AG04450 (cell line): ENCODE results near the gene LMO1. TPM values are rescaled to one million over a fixed set of nuclear protein-coding genes. Genes with fewer than 3 reads are reported as not detected.

Experiments
- CTCF ChIA-PET: fragments of 300-600, 350-600 bp; formaldehyde crosslinking; extraction: SDS; loops from one replicate; lab custom pipeline; 2022; ENCODE audit warnings: antibody characterized with exemption, inconsistent platforms; lab: Charles Lee
- POLR2A ChIA-PET: fragments of 350-600 bp; formaldehyde crosslinking; extraction: SDS; loops from one replicate; lab custom pipeline; 2021; ENCODE audit warnings: antibody characterized with exemption, inconsistent platforms; lab: Yijun Ruan, JAX
- DNase-seq: peaks from one replicate; pipeline ENCODE4 v3.0.0-alpha.2; 2011; ENCODE audit warnings: low read depth, low spot score
- H3K27ac ChIP-seq: one replicate; pipeline ENCODE4 v1.5.1; 2012; ENCODE audit warnings: low read depth, low read length, control low read depth
- H3K27me3 ChIP-seq: one replicate; pipeline ENCODE4 v1.6.0; 2012; ENCODE audit warnings: low read length; ENCODE audit not compliant: control insufficient read depth, insufficient read depth
- H3K4me3 ChIP-seq: 2 replicates; pipeline ENCODE4 v1.5.1; 2011; ENCODE audit warnings: mild to moderate bottlenecking, low read depth, low read length, control low read depth
- H3K9me3 ChIP-seq: 2 replicates; pipeline ENCODE4 v1.5.1; 2012; ENCODE audit warnings: low read length; ENCODE audit not compliant: control insufficient read depth, insufficient read depth
- polyA plus RNA-seq: library from polyadenylated mRNA; depleted of rRNA; stranded (reverse); fragments of >200 nt; gene quantifications from 2 replicates; pipeline ENCODE4 v1.2.3, GENCODE V29; 2011
- TF ChIP-seq, protein P1 (sequence below): IDR thresholded peaks from 2 replicates; pipeline ENCODE4 v1.5.1; 2011; ENCODE audit warnings: low read depth, low read length, control low read depth, inconsistent platforms

Gene LMO1
- polyA plus RNA-seq, 1 experiment: not detected

DNA sequence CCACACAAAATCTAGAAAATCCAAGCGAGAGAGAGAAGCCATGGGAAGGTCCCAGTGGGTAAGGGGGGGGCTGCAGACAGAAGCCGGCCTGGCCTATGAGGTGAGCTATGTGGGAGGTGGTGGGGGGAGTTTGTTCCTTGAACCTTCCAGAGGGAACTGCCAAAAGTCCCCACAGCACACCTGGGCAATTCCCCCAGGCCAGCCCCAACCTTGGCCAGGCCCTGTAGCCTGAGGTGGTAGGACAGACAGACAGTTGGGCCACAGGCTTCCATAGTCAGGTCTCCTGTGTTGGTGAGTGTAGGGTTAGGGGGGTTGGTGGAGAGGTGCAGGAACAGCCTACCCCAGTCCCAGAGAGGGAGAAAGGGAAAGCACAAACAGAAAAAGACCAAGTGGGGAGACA, 39.0 kb downstream of the LMO1 start:
- ChIA-PET CTCF (interaction anchor here (0.6 to 6.9 kb wide), 6 partner anchors 9 to 342 kb away, joined by 3 to 69 read pairs (median 4); partner anchors contain the start of gene LMO1), POLR2A (no interaction called here)
- peaks cover 14% of the 10 kb centered on the region for H3K27me3 ChIP-seq

DNA sequence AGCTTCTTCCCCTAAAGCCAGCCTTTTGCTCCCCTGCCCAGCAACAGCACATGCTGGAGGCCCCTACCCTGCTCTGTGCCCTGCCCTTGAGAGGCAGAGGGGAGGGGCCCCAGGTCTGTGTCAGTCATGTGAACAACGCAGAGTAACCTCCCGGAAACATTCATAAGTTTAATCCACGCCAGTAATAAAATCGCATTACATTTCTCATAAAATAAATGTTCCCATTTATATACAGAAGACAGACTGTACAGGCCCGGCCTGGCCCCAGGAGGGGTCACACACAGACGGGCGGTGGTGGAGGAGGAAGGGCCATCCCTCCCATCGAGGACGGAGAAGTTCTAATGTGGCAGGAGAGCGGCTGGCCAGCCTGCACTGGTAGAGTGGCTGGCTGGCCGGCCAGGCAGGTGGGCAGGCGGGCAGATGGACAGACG, 39.5 kb downstream of the LMO1 start:
- H3K9me3 ChIP-seq: no peaks in the 10 kb centered on the region
- POLR2A ChIA-PET: no interaction called here
- H3K4me3 ChIP-seq: no peak overlapping the region
- H3K27me3 ChIP-seq: peaks cover 10% of the 10 kb centered on the region
- TF ChIP-seq, protein P1, sequence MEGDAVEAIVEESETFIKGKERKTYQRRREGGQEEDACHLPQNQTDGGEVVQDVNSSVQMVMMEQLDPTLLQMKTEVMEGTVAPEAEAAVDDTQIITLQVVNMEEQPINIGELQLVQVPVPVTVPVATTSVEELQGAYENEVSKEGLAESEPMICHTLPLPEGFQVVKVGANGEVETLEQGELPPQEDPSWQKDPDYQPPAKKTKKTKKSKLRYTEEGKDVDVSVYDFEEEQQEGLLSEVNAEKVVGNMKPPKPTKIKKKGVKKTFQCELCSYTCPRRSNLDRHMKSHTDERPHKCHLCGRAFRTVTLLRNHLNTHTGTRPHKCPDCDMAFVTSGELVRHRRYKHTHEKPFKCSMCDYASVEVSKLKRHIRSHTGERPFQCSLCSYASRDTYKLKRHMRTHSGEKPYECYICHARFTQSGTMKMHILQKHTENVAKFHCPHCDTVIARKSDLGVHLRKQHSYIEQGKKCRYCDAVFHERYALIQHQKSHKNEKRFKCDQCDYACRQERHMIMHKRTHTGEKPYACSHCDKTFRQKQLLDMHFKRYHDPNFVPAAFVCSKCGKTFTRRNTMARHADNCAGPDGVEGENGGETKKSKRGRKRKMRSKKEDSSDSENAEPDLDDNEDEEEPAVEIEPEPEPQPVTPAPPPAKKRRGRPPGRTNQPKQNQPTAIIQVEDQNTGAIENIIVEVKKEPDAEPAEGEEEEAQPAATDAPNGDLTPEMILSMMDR: no peak
- H3K27ac ChIP-seq: no peak overlapping the region
- CTCF ChIA-PET: interaction anchor here (0.6 to 6.9 kb wide), 7 partner anchors 10 to 343 kb away, joined by 3 to 69 read pairs (median 3); partner anchors contain the start of gene LMO1
- DNase-seq: no peak

More for the DNA sequence above, 39.0 kb downstream of the LMO1 start:
- Histone ChIP-seq H3K9me3 (no peaks in the 10 kb centered on the region), H3K4me3 (no peak overlapping the region), H3K27ac (no peak overlapping the region)
- TF ChIP-seq, protein P1: no peak
- no peak for DNase-seq

DNA sequence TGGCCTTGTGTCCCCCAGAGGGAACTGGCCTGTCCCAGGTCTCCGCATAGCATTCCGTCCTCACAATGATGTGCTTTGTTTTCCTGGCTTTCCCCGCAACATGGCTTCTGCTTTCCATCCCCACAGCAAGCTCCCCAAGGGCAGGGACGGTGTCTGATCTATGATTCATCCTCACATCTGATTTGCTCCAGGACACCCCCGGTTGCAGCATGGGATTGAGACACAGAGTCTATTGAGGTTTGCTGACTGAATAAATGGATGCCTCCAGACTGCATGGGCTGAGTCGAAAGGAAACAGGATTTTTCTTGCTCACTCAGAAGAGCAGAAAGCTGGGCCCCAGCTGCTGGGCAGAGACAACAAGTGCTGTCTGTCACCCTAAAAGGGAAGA, 40.2 kb downstream of the LMO1 start:
- peaks cover 10% of the 10 kb centered on the region for H3K27me3 ChIP-seq
- CTCF ChIA-PET: interaction anchor here (0.6 to 6.9 kb wide), 5 partner anchors 30 to 719 kb away, joined by 3 to 69 read pairs (median 3); partner anchors contain the start of gene LMO1

DNA sequence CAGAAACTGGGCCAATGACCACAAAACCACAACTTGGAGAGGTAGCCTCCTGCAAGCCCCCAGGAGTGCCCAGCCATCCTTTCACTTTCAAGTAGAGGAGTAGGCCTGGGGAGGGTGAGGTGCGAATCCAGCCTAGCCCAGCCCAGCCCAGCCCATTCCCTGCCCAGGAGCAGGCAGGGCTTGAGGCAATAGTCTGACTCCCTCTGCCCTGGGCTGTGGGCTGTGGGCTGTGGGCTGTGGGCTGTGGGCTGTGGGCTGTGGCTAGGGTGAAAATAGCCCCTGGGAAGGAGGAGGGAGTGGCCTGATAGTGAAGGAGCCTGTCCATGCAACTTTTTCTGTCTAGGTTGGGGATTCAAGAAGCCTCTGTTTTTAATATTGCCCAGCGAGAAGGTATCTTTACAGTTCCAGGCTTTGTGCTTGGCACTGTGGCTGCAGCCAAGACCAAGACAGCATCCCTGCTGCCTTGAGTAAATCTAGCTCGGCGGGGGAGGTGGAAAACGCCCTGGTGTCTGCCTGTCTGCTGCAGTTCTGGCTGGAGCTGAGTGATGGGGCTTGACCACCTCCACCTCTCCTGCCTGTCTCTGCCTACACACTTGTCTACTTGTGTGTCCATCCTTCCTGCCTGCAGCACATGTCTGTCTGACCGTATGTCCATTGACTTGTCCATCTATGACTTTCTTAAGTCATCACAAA, 40.7 kb downstream of the LMO1 start:
- POLR2A ChIA-PET: no interaction called here
- Histone ChIP-seq H3K27ac (no peak overlapping the region), H3K27me3 (peaks cover 13% of the 10 kb centered on the region), H3K9me3 (no peaks in the 10 kb centered on the region), H3K4me3 (no peak overlapping the region)
- DNase-seq: no peak
- CTCF ChIA-PET: interaction anchor here (0.6 to 6.9 kb wide), 3 partner anchors 40 to 718 kb away, joined by 3 to 69 read pairs (median 15); partner anchors contain the start of gene LMO1
- TF ChIP-seq, protein P1: no peak

More for the DNA sequence above, 40.2 kb downstream of the LMO1 start:
- Histone ChIP-seq H3K9me3 (no peaks in the 10 kb centered on the region), H3K4me3 (no peak overlapping the region), H3K27ac (no peak overlapping the region)
- TF ChIP-seq, protein P1: no peak
- DNase-seq: no peak
- POLR2A ChIA-PET: no interaction called here

DNA sequence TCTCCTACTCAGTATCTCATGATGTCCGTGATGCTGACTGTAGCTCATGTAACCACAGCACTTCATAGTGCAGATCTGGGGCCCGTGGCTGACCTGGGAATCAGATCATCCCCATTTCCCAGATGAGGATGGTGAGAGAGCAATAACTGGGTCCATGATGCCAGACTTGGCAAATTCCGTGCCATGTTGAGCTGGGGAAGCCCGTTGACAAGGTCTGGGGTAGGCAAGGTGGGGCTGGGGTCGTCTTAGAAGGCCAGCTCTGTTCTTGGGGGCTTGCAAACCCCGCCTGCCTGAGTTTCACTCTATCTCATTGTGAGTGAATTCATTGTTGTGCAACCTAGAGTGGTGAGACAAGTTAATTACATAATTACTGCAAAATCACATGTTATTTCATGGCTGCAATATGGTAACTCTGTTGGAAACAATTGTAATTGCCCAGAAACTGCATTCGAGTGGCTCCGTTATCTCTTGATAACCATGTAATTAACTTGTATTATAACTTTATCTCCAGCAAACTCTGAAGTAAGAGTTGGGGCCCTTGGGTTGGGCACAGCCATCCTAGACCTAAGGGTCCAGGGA, 41.7 kb downstream of the LMO1 start:
- no peak overlapping the region for H3K4me3 ChIP-seq
- TF ChIP-seq, protein P1: no peak
- H3K27me3 ChIP-seq: peaks cover 14% of the 10 kb centered on the region
- no peaks in the 10 kb centered on the region for H3K9me3 ChIP-seq
- CTCF ChIA-PET: interaction anchor here (6.9 kb wide), 1 partner anchor 345 kb away, joined by 69 read pairs; no protein-coding TSS in a partner anchor
- no peak for DNase-seq
- no peak overlapping the region for H3K27ac ChIP-seq
- POLR2A ChIA-PET: no interaction called here
